ENCODE data around the gene DCLK1.

The DCLK1 gene

DNA sequence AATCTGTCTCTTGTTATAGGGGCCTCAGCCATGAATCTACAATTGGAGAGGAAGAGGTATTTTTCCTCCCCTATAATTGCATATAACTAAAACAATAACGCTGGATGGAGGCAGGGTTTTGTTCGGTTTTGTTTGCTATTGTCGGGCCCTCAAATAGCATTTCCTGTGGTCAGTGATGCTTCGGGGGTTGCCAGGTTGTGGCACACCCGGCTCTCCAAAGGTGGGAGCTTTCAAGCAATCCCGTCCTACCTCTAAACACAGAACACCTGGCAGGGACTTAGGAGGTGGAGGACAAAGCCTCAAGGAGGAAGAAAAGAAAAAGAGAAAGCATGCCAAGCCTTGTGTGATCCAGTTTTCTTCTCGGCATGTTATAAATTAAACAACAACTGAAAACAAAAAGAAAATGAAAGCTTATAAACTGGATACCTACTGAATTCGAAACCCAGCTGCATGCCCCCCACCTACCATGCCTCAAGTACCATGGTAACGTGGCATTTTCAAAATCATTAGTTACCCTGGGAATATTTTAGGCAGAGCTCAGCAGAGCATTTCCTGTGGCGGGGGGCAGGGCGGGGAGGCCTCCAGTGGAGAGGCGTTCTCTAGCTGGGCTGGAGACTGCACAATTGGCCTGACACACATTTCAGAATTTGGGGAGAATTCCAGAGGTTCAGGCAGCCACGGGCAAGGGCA is 213.8 kb downstream of the DCLK1 start:
- Histone ChIP-seq H3K9ac (ENCODE audit: low read depth in 1 of 2, low read length in 2 of 2) (no peak overlapping the region), H3K4me3 (ENCODE audit: low read depth in 1 of 2, low read length in 2 of 2) (peak overlapping the region in 1 of 2 donors; percentile 45)

GRCh38 chr13:35916146-35916545 is 215.0 kb downstream of the DCLK1 start:
- Histone ChIP-seq H3K9me3 (ENCODE audit: control insufficient read depth in 1 of 2, low read length in 2 of 2) (no peaks in the 10 kb centered on the region), H3K36me3 (ENCODE audit: control insufficient read depth in 1 of 2, insufficient read depth in 2 of 2, low read length in 2 of 2) (no peaks in the 10 kb centered on the region), H3K4me1 (ENCODE audit: control insufficient read depth in 1 of 2, insufficient read depth in 2 of 2, low read length in 2 of 2) (no peaks in the 10 kb centered on the region)

More for the DNA sequence above, 213.8 kb downstream of the DCLK1 start:
- Histone ChIP-seq H3K27ac (ENCODE audit: low read depth, low read length) (no peak overlapping the region), H3K4me1 (ENCODE audit: control insufficient read depth in 1 of 2, insufficient read depth in 2 of 2, low read length in 2 of 2) (no peaks in the 10 kb centered on the region), H3K36me3 (ENCODE audit: control insufficient read depth in 1 of 2, insufficient read depth in 2 of 2, low read length in 2 of 2) (no peaks in the 10 kb centered on the region), H3K9me3 (ENCODE audit: control insufficient read depth in 1 of 2, low read length in 2 of 2) (no peaks in the 10 kb centered on the region), H3K27me3 (ENCODE audit: control insufficient read depth in 1 of 2, insufficient read depth in 2 of 2, low read length in 2 of 2) (no peaks in the 10 kb centered on the region)

GRCh38 chr13:35914662-35915061 is 216.5 kb downstream of the DCLK1 start:
- H3K9me3 ChIP-seq (ENCODE audit: control insufficient read depth in 1 of 2, low read length in 2 of 2) = no peaks in the 10 kb centered on the region
- H3K27me3 ChIP-seq (ENCODE audit: control insufficient read depth in 1 of 2, insufficient read depth in 2 of 2, low read length in 2 of 2) = no peaks in the 10 kb centered on the region
- H3K4me1 ChIP-seq (ENCODE audit: control insufficient read depth in 1 of 2, insufficient read depth in 2 of 2, low read length in 2 of 2) = no peaks in the 10 kb centered on the region
- H3K9ac ChIP-seq (ENCODE audit: low read depth in 1 of 2, low read length in 2 of 2) = no peak overlapping the region
- H3K4me3 ChIP-seq (ENCODE audit: low read depth in 1 of 2, low read length in 2 of 2) = no peak overlapping the region
- H3K27ac ChIP-seq (ENCODE audit: low read depth, low read length) = no peak overlapping the region
- no peaks in the 10 kb centered on the region for H3K36me3 ChIP-seq (ENCODE audit: control insufficient read depth in 1 of 2, insufficient read depth in 2 of 2, low read length in 2 of 2)

More at GRCh38 chr13:35916146-35916545, 215.0 kb downstream of the DCLK1 start:
- no peak overlapping the region for H3K9ac ChIP-seq (ENCODE audit: low read depth in 1 of 2, low read length in 2 of 2)
- H3K27me3 ChIP-seq (ENCODE audit: control insufficient read depth in 1 of 2, insufficient read depth in 2 of 2, low read length in 2 of 2) = no peaks in the 10 kb centered on the region
- no peak overlapping the region for H3K27ac ChIP-seq (ENCODE audit: low read depth, low read length)
- H3K4me3 ChIP-seq (ENCODE audit: low read depth in 1 of 2, low read length in 2 of 2) = no peak overlapping the region

DNA sequence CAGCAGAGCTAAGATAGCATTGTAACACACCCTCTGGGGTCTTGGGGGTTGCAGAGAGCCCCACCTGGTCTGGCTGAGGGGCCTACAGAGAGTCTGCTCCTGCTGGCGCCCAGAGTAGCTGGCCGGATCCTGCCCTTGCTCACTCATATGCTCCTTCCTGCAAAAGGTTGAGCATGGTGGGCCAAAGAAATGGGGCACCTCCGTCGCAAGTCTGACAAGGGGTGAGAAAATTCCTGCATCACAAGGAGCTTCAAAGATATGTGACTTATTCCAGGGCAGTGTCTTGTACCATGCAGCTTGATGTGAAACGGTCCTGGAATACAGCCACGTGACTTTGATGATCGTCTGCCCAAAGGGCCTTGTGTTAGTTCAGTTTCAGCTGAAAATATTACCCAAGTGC is 218.3 kb downstream of the DCLK1 start:
- Histone ChIP-seq H3K4me3 (ENCODE audit: low read depth in 1 of 2, low read length in 2 of 2) (no peak overlapping the region), H3K9ac (ENCODE audit: low read depth in 1 of 2, low read length in 2 of 2) (no peak overlapping the region), H3K36me3 (ENCODE audit: control insufficient read depth in 1 of 2, insufficient read depth in 2 of 2, low read length in 2 of 2) (no peaks in the 10 kb centered on the region), H3K27ac (ENCODE audit: low read depth, low read length) (no peak overlapping the region), H3K9me3 (ENCODE audit: control insufficient read depth in 1 of 2, low read length in 2 of 2) (no peaks in the 10 kb centered on the region), H3K4me1 (ENCODE audit: control insufficient read depth in 1 of 2, insufficient read depth in 2 of 2, low read length in 2 of 2) (no peaks in the 10 kb centered on the region), H3K27me3 (ENCODE audit: control insufficient read depth in 1 of 2, insufficient read depth in 2 of 2, low read length in 2 of 2) (no peaks in the 10 kb centered on the region)

DNA sequence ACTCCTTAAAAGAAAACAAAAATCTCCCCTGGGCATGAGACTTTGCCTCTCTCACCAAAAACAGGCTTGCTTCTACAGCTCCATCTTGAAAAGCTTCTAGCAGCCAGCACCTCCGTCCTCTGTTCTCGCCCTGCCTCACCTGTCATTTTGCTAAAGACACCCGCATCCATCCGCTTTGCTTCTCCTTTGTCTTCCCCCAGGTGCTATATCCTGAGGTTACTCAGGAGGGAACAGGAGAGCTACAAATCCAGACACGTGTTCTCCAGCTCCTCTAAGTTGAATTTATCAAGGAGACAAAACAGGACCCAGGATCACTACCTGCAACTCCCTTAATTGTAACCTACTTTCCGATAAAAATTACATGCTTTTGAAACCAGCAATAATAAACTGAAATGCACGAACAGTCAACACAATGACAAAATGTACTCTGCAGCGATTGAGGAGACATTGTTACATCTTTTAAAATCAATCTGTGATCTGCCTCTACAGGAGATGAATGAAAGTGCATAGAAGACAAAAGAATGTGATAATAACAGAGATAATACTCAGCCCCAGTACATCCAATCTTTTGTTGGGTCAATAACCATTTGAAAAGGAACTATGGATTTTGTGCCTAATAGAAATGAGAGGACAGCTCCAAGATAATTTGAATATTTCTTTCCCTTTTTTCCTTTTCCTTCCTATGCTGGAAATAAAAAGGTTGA is 221.2 kb downstream of the DCLK1 start:
- Histone ChIP-seq H3K4me3 (ENCODE audit: low read depth in 1 of 2, low read length in 2 of 2) (no peak overlapping the region), H3K36me3 (ENCODE audit: control insufficient read depth in 1 of 2, insufficient read depth in 2 of 2, low read length in 2 of 2) (no peaks in the 10 kb centered on the region), H3K9ac (ENCODE audit: low read depth in 1 of 2, low read length in 2 of 2) (no peak overlapping the region), H3K27ac (ENCODE audit: low read depth, low read length) (no peak overlapping the region), H3K4me1 (ENCODE audit: control insufficient read depth in 1 of 2, insufficient read depth in 2 of 2, low read length in 2 of 2) (no peaks in the 10 kb centered on the region), H3K27me3 (ENCODE audit: control insufficient read depth in 1 of 2, insufficient read depth in 2 of 2, low read length in 2 of 2) (no peaks in the 10 kb centered on the region), H3K9me3 (ENCODE audit: control insufficient read depth in 1 of 2, low read length in 2 of 2) (no peaks in the 10 kb centered on the region)

DNA sequence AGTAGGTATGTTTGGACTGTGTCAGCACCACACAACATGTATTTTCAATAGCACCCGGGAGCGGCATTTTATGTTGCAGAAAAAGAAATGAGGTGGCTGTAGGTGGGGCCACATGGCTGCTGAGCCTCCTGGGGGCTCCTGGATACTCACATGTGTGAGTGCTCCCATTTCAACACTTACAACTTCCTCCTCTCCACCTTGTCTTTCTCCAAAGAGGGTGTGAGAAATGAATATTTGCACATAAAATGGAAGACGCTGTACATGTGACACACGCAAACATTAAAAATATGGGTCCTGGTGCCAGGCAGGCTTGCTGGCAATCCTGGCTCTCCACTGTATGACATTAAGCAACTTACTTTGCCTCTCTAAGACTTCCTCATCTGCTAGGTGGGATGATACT is 222.1 kb downstream of the DCLK1 start:
- Histone ChIP-seq H3K4me1 (ENCODE audit: control insufficient read depth in 1 of 2, insufficient read depth in 2 of 2, low read length in 2 of 2) (no peaks in the 10 kb centered on the region), H3K27ac (ENCODE audit: low read depth, low read length) (no peak overlapping the region), H3K27me3 (ENCODE audit: control insufficient read depth in 1 of 2, insufficient read depth in 2 of 2, low read length in 2 of 2) (no peaks in the 10 kb centered on the region), H3K4me3 (ENCODE audit: low read depth in 1 of 2, low read length in 2 of 2) (no peak overlapping the region), H3K9ac (ENCODE audit: low read depth in 1 of 2, low read length in 2 of 2) (no peak overlapping the region), H3K36me3 (ENCODE audit: control insufficient read depth in 1 of 2, insufficient read depth in 2 of 2, low read length in 2 of 2) (no peaks in the 10 kb centered on the region), H3K9me3 (ENCODE audit: control insufficient read depth in 1 of 2, low read length in 2 of 2) (no peaks in the 10 kb centered on the region)

GRCh38 chr13:35908226-35908625 is 223.0 kb downstream of the DCLK1 start:
- no peak overlapping the region for H3K27ac ChIP-seq (ENCODE audit: low read depth, low read length)
- no peaks in the 10 kb centered on the region for H3K27me3 ChIP-seq (ENCODE audit: control insufficient read depth in 1 of 2, insufficient read depth in 2 of 2, low read length in 2 of 2)
- no peaks in the 10 kb centered on the region for H3K4me1 ChIP-seq (ENCODE audit: control insufficient read depth in 1 of 2, insufficient read depth in 2 of 2, low read length in 2 of 2)
- no peak overlapping the region for H3K9ac ChIP-seq (ENCODE audit: low read depth in 1 of 2, low read length in 2 of 2)
- H3K4me3 ChIP-seq (ENCODE audit: low read depth in 1 of 2, low read length in 2 of 2) = no peak overlapping the region
- H3K36me3 ChIP-seq (ENCODE audit: control insufficient read depth in 1 of 2, insufficient read depth in 2 of 2, low read length in 2 of 2) = no peaks in the 10 kb centered on the region
- no peaks in the 10 kb centered on the region for H3K9me3 ChIP-seq (ENCODE audit: control insufficient read depth in 1 of 2, low read length in 2 of 2)

- Histone ChIP-seq H3K9me3 (ENCODE audit: control insufficient read depth in 1 of 2, low read length in 2 of 2) (no peaks in the 10 kb centered on the region), H3K36me3 (ENCODE audit: control insufficient read depth in 1 of 2, insufficient read depth in 2 of 2, low read length in 2 of 2) (no peaks in the 10 kb centered on the region), H3K27ac (ENCODE audit: low read depth, low read length) (no peak overlapping the region), H3K27me3 (ENCODE audit: control insufficient read depth in 1 of 2, insufficient read depth in 2 of 2, low read length in 2 of 2) (no peaks in the 10 kb centered on the region), H3K4me1 (ENCODE audit: control insufficient read depth in 1 of 2, insufficient read depth in 2 of 2, low read length in 2 of 2) (no peaks in the 10 kb centered on the region), H3K4me3 (ENCODE audit: low read depth in 1 of 2, low read length in 2 of 2) (no peak overlapping the region), H3K9ac (ENCODE audit: low read depth in 1 of 2, low read length in 2 of 2) (no peak overlapping the region)
These were observed 224.5 kb downstream of the DCLK1 start for GRCh38 chr13:35906636-35907035.

- no peaks in the 10 kb centered on the region for H3K4me1 ChIP-seq (ENCODE audit: control insufficient read depth in 1 of 2, insufficient read depth in 2 of 2, low read length in 2 of 2)
- H3K9ac ChIP-seq (ENCODE audit: low read depth in 1 of 2, low read length in 2 of 2) = no peak overlapping the region
- H3K36me3 ChIP-seq (ENCODE audit: control insufficient read depth in 1 of 2, insufficient read depth in 2 of 2, low read length in 2 of 2) = no peaks in the 10 kb centered on the region
- H3K27ac ChIP-seq (ENCODE audit: low read depth, low read length) = no peak overlapping the region
- no peaks in the 10 kb centered on the region for H3K9me3 ChIP-seq (ENCODE audit: control insufficient read depth in 1 of 2, low read length in 2 of 2)
- no peak overlapping the region for H3K4me3 ChIP-seq (ENCODE audit: low read depth in 1 of 2, low read length in 2 of 2)
- H3K27me3 ChIP-seq (ENCODE audit: control insufficient read depth in 1 of 2, insufficient read depth in 2 of 2, low read length in 2 of 2) = no peaks in the 10 kb centered on the region
These were observed 228.1 kb downstream of the DCLK1 start for GRCh38 chr13:35903075-35903474.

- no peak overlapping the region for H3K4me3 ChIP-seq (ENCODE audit: low read depth in 1 of 2, low read length in 2 of 2)
- H3K4me1 ChIP-seq (ENCODE audit: control insufficient read depth in 1 of 2, insufficient read depth in 2 of 2, low read length in 2 of 2) = no peaks in the 10 kb centered on the region
- H3K9ac ChIP-seq (ENCODE audit: low read depth in 1 of 2, low read length in 2 of 2) = no peak overlapping the region
- H3K9me3 ChIP-seq (ENCODE audit: control insufficient read depth in 1 of 2, low read length in 2 of 2) = no peaks in the 10 kb centered on the region
- no peak overlapping the region for H3K27ac ChIP-seq (ENCODE audit: low read depth, low read length)
- H3K36me3 ChIP-seq (ENCODE audit: control insufficient read depth in 1 of 2, insufficient read depth in 2 of 2, low read length in 2 of 2) = no peaks in the 10 kb centered on the region
- no peaks in the 10 kb centered on the region for H3K27me3 ChIP-seq (ENCODE audit: control insufficient read depth in 1 of 2, insufficient read depth in 2 of 2, low read length in 2 of 2)
These were observed 233.1 kb downstream of the DCLK1 start for GRCh38 chr13:35898041-35898440.
